ENCODE data around the gene ATP4A.

ATP4A gene

GRCh38 chr19:35528218-35529038, 35.0 kb downstream of the ATP4A start, which contains the start of gene SBSN:
Gene SBSN, minus strand, starts transcription at chr19:35528311. Its CDS starts 30 bp downstream, at chr19:35528281.
- Histone ChIP-seq H3K9ac (ENCODE audit: low read depth in 1 of 2, low read length in 2 of 2) (no peak within 1 kb of the TSS), H3K27me3 (ENCODE audit: control insufficient read depth in 1 of 2, insufficient read depth in 2 of 2, low read length in 2 of 2) (peaks cover 0 to 18% of the 10 kb centered on the region in 2 donors), H3K4me3 (ENCODE audit: low read depth in 1 of 2, low read length in 2 of 2) (no peak within 1 kb of the TSS), H3K9me3 (ENCODE audit: control insufficient read depth in 1 of 2, low read length in 2 of 2) (no peaks in the 10 kb centered on the region), H3K27ac (ENCODE audit: low read depth, low read length) (no peak within 1 kb of the TSS), H3K4me1 (ENCODE audit: control insufficient read depth in 1 of 2, insufficient read depth in 2 of 2, low read length in 2 of 2) (no peaks in the 10 kb centered on the region), H3K36me3 (ENCODE audit: control insufficient read depth in 1 of 2, insufficient read depth in 2 of 2, low read length in 2 of 2) (no peaks in the 10 kb centered on the region)

GRCh38 chr19:35525873-35526272, 37.6 kb downstream of the ATP4A start:
- Histone ChIP-seq H3K9ac (ENCODE audit: low read depth in 1 of 2, low read length in 2 of 2) (no peak overlapping the region), H3K36me3 (ENCODE audit: control insufficient read depth in 1 of 2, insufficient read depth in 2 of 2, low read length in 2 of 2) (no peaks in the 10 kb centered on the region), H3K4me1 (ENCODE audit: control insufficient read depth in 1 of 2, insufficient read depth in 2 of 2, low read length in 2 of 2) (no peaks in the 10 kb centered on the region), H3K9me3 (ENCODE audit: control insufficient read depth in 1 of 2, low read length in 2 of 2) (no peaks in the 10 kb centered on the region), H3K4me3 (ENCODE audit: low read depth in 1 of 2, low read length in 2 of 2) (no peak overlapping the region), H3K27me3 (ENCODE audit: control insufficient read depth in 1 of 2, insufficient read depth in 2 of 2, low read length in 2 of 2) (peaks cover 0 to 11% of the 10 kb centered on the region in 2 donors), H3K27ac (ENCODE audit: low read depth, low read length) (no peak overlapping the region)

GRCh38 chr19:35524181-35524837, 39.1 kb downstream of the ATP4A start:
- H3K27me3 ChIP-seq (ENCODE audit: control insufficient read depth in 1 of 2, insufficient read depth in 2 of 2, low read length in 2 of 2), result peaks cover 0 to 11% of the 10 kb centered on the region in 2 donors
- no peak overlapping the region for H3K4me3 ChIP-seq (ENCODE audit: low read depth in 1 of 2, low read length in 2 of 2)
- H3K4me1 ChIP-seq (ENCODE audit: control insufficient read depth in 1 of 2, insufficient read depth in 2 of 2, low read length in 2 of 2), result no peaks in the 10 kb centered on the region
- no peaks in the 10 kb centered on the region for H3K9me3 ChIP-seq (ENCODE audit: control insufficient read depth in 1 of 2, low read length in 2 of 2)
- H3K27ac ChIP-seq (ENCODE audit: low read depth, low read length), result no peak overlapping the region
- no peak overlapping the region for H3K9ac ChIP-seq (ENCODE audit: low read depth in 1 of 2, low read length in 2 of 2)
- no peaks in the 10 kb centered on the region for H3K36me3 ChIP-seq (ENCODE audit: control insufficient read depth in 1 of 2, insufficient read depth in 2 of 2, low read length in 2 of 2)

- Histone ChIP-seq H3K9me3 (ENCODE audit: control insufficient read depth in 1 of 2, low read length in 2 of 2) (no peaks in the 10 kb centered on the region), H3K4me3 (ENCODE audit: low read depth in 1 of 2, low read length in 2 of 2) (no peak overlapping the region), H3K27me3 (ENCODE audit: control insufficient read depth in 1 of 2, insufficient read depth in 2 of 2, low read length in 2 of 2) (peaks cover 0 to 12% of the 10 kb centered on the region in 2 donors), H3K9ac (ENCODE audit: low read depth in 1 of 2, low read length in 2 of 2) (no peak overlapping the region), H3K27ac (ENCODE audit: low read depth, low read length) (no peak overlapping the region), H3K36me3 (ENCODE audit: control insufficient read depth in 1 of 2, insufficient read depth in 2 of 2, low read length in 2 of 2) (no peaks in the 10 kb centered on the region), H3K4me1 (ENCODE audit: control insufficient read depth in 1 of 2, insufficient read depth in 2 of 2, low read length in 2 of 2) (no peaks in the 10 kb centered on the region)
These were observed 40.6 kb downstream of the ATP4A start for GRCh38 chr19:35522745-35523327.

GRCh38 chr19:35521124-35521743, 42.2 kb downstream of the ATP4A start:
- Histone ChIP-seq H3K27me3 (ENCODE audit: control insufficient read depth in 1 of 2, insufficient read depth in 2 of 2, low read length in 2 of 2) (peaks cover 0 to 8% of the 10 kb centered on the region in 2 donors), H3K9me3 (ENCODE audit: control insufficient read depth in 1 of 2, low read length in 2 of 2) (no peaks in the 10 kb centered on the region), H3K4me1 (ENCODE audit: control insufficient read depth in 1 of 2, insufficient read depth in 2 of 2, low read length in 2 of 2) (no peaks in the 10 kb centered on the region), H3K27ac (ENCODE audit: low read depth, low read length) (no peak overlapping the region), H3K4me3 (ENCODE audit: low read depth in 1 of 2, low read length in 2 of 2) (no peak overlapping the region), H3K9ac (ENCODE audit: low read depth in 1 of 2, low read length in 2 of 2) (no peak overlapping the region), H3K36me3 (ENCODE audit: control insufficient read depth in 1 of 2, insufficient read depth in 2 of 2, low read length in 2 of 2) (no peaks in the 10 kb centered on the region)

GRCh38 chr19:35519291-35519690, 44.2 kb downstream of the ATP4A start:
- no peak overlapping the region for H3K9ac ChIP-seq (ENCODE audit: low read depth in 1 of 2, low read length in 2 of 2)
- no peaks in the 10 kb centered on the region for H3K36me3 ChIP-seq (ENCODE audit: control insufficient read depth in 1 of 2, insufficient read depth in 2 of 2, low read length in 2 of 2)

GRCh38 chr19:35518313-35518712, 45.1 kb downstream of the ATP4A start:
- H3K36me3 ChIP-seq (ENCODE audit: control insufficient read depth in 1 of 2, insufficient read depth in 2 of 2, low read length in 2 of 2), result no peaks in the 10 kb centered on the region
- H3K4me1 ChIP-seq (ENCODE audit: control insufficient read depth in 1 of 2, insufficient read depth in 2 of 2, low read length in 2 of 2), result no peaks in the 10 kb centered on the region
- H3K9me3 ChIP-seq (ENCODE audit: control insufficient read depth in 1 of 2, low read length in 2 of 2), result no peaks in the 10 kb centered on the region
- peaks cover 0 to 10% of the 10 kb centered on the region in 2 donors for H3K27me3 ChIP-seq (ENCODE audit: control insufficient read depth in 1 of 2, insufficient read depth in 2 of 2, low read length in 2 of 2)
- H3K27ac ChIP-seq (ENCODE audit: low read depth, low read length), result no peak overlapping the region
- H3K9ac ChIP-seq (ENCODE audit: low read depth in 1 of 2, low read length in 2 of 2), result no peak overlapping the region
- H3K4me3 ChIP-seq (ENCODE audit: low read depth in 1 of 2, low read length in 2 of 2), result no peak overlapping the region

More at GRCh38 chr19:35519291-35519690, 44.2 kb downstream of the ATP4A start:
- Histone ChIP-seq H3K4me1 (ENCODE audit: control insufficient read depth in 1 of 2, insufficient read depth in 2 of 2, low read length in 2 of 2) (no peaks in the 10 kb centered on the region), H3K9me3 (ENCODE audit: control insufficient read depth in 1 of 2, low read length in 2 of 2) (no peaks in the 10 kb centered on the region), H3K27me3 (ENCODE audit: control insufficient read depth in 1 of 2, insufficient read depth in 2 of 2, low read length in 2 of 2) (peaks cover 0 to 8% of the 10 kb centered on the region in 2 donors), H3K4me3 (ENCODE audit: low read depth in 1 of 2, low read length in 2 of 2) (no peak overlapping the region), H3K27ac (ENCODE audit: low read depth, low read length) (no peak overlapping the region)

GRCh38 chr19:35517342-35517741, 46.1 kb downstream of the ATP4A start:
- Histone ChIP-seq H3K9ac (ENCODE audit: low read depth in 1 of 2, low read length in 2 of 2) (no peak overlapping the region), H3K9me3 (ENCODE audit: control insufficient read depth in 1 of 2, low read length in 2 of 2) (no peaks in the 10 kb centered on the region), H3K36me3 (ENCODE audit: control insufficient read depth in 1 of 2, insufficient read depth in 2 of 2, low read length in 2 of 2) (no peaks in the 10 kb centered on the region), H3K4me3 (ENCODE audit: low read depth in 1 of 2, low read length in 2 of 2) (no peak overlapping the region), H3K4me1 (ENCODE audit: control insufficient read depth in 1 of 2, insufficient read depth in 2 of 2, low read length in 2 of 2) (no peaks in the 10 kb centered on the region), H3K27me3 (ENCODE audit: control insufficient read depth in 1 of 2, insufficient read depth in 2 of 2, low read length in 2 of 2) (peaks cover 0 to 10% of the 10 kb centered on the region in 2 donors), H3K27ac (ENCODE audit: low read depth, low read length) (no peak overlapping the region)

GRCh38 chr19:35516310-35516709, 47.1 kb downstream of the ATP4A start:
- Histone ChIP-seq H3K4me3 (ENCODE audit: low read depth in 1 of 2, low read length in 2 of 2) (no peak overlapping the region), H3K27me3 (ENCODE audit: control insufficient read depth in 1 of 2, insufficient read depth in 2 of 2, low read length in 2 of 2) (peaks cover 0 to 10% of the 10 kb centered on the region in 2 donors), H3K9ac (ENCODE audit: low read depth in 1 of 2, low read length in 2 of 2) (no peak overlapping the region), H3K4me1 (ENCODE audit: control insufficient read depth in 1 of 2, insufficient read depth in 2 of 2, low read length in 2 of 2) (no peaks in the 10 kb centered on the region), H3K9me3 (ENCODE audit: control insufficient read depth in 1 of 2, low read length in 2 of 2) (no peaks in the 10 kb centered on the region), H3K36me3 (ENCODE audit: control insufficient read depth in 1 of 2, insufficient read depth in 2 of 2, low read length in 2 of 2) (no peaks in the 10 kb centered on the region), H3K27ac (ENCODE audit: low read depth, low read length) (no peak overlapping the region)

All from duodenal mucosa (tissue), 2 donors.